MV-4-11 (cell line): ENCODE results near the gene ARRB2.
"Not testable (repeated sequence)": the region's sequence is repeated elsewhere in the genome, so short reads cannot be mapped to it uniquely, and the experiment has no call there.

Experiments
- DNase-seq: peaks from one replicate; lab custom pipeline; 2025; lab: John Stamatoyannopoulos, UW

The ARRB2 gene

DNA sequence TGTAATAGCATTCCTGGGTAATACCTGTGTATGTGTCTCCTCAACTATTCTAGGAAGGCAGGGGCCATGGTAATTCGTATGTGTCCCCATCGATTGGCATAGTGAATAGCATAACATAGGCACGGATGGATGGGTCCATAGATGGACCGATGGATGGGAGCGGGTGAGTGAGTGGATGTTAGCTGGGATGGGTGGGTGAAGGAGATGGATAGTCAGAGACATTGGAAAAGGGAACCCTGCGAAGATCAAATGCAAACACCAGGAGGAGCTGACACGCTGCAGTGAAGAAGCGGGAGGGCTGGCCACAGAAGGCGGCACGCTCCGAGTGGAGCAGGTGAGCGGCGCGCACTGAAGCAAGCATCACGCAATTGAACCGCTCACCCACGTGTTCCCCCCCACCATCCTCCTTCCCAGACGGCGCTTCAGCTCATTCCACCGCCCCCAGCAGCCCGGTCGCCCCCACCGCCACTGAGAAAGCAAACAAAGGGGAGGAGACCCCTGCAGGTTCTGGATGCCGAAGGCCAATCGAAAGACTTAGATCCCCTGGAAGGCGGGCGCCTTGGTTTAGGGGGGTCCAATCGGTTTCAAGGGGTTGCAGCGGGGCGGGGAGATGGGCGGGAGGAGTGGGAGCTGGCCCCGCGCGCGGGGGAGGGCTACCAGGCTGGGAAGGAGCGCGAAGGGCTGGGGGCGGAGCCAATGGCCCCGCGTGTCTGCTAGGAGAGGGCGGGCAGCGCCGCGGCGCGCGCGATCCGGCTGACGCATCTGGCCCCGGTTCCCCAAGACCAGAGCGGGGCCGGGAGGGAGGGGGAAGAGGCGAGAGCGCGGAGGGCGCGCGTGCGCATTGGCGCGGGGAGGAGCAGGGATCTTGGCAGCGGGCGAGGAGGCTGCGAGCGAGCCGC, at the start of gene ARRB2:
Gene ARRB2, plus strand, starts transcription at position 839 of the 899 bp plus-strand sequence. CDS start 90 bp downstream, outside the sequence.
- peak; percentile 96 for DNase-seq

DNA sequence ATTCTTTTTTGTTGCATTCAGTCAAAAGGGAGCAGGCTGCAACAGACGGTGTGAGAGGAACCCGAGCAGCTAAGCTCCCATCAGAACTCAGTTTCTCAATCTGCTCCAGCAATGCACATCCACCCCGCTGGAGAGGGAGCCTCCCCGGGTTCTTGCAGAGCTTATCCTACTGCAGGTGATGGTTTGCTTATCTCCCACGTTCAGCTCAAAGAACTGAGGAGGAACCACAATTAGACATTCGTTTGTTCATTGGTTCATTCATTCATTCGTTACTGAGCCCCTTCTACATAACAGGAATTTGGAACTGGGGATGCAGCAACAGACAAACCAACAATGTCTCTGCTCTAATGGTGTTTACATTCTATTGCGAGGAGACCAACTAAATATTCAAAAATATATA, 46.7 kb upstream of the ARRB2 start:
- DNase-seq: no peak

DNA sequence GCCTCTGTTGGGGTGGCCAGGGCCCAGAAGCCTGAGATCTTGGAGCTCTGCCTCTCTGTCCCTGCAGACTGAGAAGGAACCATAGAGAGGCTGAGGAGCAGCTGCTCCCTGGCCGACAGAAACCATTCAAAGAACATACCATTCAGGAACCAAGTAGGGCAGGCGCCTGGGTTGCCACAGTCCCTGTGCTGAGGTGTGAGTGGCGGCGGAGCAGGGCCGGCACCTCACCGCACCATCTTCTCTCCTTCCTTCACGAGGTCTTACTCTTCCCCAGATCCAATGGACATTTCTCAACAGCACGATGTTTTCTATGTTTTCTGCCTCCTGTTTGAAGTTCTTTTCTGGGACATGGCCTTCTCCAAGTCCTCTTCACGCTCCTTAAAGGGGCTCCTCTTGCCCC, 46.2 kb upstream of the ARRB2 start:
- DNase-seq: no peak

DNA sequence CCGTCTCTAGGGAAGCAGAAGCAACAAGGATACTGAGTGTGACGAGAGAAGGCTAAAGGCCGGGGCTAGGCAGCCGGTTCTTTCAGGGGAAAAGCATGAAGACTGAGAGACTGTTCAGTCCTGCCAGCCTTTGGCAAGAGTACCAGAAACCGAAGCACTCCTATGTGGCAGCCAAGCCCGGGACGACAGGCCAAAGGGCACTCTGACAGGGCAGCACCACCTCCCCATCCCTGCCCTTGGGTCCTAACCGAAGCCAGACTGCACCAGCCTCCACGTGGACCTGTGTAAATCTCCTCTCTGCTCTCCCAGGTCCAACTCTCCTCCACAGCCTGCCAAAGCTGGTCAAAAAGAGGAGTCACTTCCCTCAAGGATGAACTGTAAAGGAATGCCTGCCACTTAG, 45.4 kb upstream of the ARRB2 start:
- DNase-seq: no peak

GRCh38 chr17:4666296-4666695, 44.1 kb upstream of the ARRB2 start:
- DNase-seq: no peak

DNA sequence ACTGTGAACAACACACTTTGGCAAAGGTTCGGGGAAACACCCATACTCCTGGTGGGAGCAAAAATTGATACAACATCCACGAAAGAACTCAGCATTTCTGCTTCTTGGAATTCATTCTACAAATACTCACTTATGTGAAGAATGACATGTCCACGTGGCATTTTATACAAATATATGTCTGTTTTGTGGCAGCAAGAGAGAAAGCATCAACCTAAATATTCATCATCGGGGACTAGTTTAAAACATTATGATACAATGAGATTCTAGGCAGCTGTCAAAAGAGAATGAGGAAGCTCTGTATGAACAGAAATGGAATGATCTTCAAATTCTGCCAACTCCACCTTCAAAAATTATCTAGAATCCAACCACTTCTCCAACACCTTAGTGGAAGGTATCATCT, 43.3 kb upstream of the ARRB2 start:
- DNase-seq: no peak

DNA sequence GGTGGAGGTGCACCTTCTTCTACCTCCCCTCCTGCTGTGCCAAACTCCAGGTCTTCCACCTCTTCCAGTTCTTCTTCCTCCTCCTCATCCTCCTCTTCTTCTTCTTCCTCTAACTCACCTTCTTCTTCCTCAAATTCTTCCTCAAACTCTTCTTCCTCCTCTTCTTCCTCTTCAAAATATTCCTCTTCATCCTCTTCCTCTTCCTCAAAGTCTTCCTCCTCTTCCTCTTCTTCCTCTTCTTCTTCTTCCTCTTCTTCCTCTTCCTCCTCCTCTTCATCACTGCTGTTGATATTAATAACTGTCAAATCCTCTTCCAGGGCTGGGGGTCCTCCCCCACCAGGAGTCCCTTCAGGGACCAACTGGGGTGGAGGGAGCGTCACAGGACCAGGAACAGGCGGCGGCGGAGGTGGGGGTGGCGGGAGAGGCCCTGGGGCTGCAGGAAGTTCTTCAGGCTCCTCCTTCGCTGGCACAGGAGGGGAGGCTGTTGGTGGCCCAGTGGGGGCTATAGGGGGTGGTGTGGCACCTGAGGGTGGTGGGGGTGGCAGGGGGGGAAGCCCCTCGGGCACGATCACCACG, 38.3 kb upstream of the ARRB2 start:
- DNase-seq: no peak

- no peak for DNase-seq
Measured at GRCh38 chr17:4672751-4673150, 37.7 kb upstream of the ARRB2 start.

DNA sequence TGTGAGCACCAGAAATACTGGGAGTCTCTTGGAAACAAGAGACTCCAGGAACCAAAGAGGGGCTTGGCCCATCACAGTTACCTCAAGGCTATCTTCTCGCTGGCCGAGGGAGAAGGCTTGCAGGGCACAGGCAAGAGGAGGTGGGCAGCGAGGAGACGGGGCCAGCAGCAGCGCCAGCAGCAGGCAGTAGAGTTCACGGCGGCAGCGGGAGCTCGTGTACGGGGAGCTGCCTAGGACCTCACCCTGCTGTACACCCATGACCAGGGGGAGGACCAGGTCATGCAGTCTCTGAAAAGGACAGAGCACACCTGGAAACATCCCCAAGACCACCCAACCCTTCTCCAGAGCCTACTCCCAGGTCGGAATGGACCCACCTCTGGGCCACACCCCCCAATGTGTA, 37.3 kb upstream of the ARRB2 start:
- DNase-seq: no peak

DNA sequence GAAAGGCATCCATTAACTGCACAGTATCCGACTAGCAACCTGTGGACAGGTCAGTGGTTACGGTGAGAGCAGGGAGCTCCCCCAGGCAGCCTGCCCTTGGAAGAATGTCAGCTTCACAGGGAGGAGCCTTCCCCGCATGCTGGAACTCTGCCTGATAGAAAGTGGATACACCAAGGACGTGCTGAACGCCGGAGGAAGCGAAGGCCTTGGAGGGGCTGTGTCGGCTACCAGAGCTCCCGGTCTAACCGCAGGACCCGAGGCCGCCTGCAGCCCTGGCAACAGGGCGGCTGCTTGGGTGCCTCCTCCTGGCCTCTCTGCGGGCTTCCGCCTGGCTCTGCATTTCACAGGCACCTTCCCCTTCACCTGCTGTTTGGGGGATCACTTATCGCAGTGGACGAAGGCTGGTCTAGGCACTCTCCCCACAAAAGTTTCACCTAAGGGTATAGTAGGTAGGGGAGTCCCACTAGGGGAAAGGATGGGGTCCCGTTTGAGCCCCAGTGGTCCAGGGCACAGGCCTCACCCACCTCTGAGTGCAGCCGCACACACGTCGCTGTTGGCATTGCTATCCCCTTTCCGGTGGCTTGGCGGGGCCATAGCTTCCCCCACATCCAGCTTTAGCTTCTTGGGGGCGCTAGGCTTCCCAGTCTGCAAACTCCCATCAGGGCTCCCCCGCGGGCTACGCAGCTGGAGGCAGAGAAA, 36.3 kb upstream of the ARRB2 start:
- no peak for DNase-seq

DNA sequence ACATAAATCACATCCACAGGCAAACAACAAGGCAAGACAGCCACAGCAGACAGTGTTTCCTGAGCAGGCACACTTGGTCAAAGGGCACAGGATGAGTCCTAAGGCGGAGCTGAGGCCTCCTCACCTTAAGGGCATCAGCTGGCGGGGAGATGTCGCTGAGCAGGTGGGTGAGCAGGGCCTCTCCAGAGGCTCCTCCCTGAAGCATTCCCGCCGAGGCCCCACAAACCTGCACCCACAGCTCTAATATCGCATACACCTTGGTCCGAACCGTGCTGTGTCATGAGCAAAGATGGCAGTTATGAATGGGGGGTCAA, 35.8 kb upstream of the ARRB2 start:
- no peak for DNase-seq

- DNase-seq: no peak
Measured at GRCh38 chr17:4675791-4676190, 34.6 kb upstream of the ARRB2 start.

GRCh38 chr17:4676791-4677190, 33.6 kb upstream of the ARRB2 start:
- no peak for DNase-seq

DNA sequence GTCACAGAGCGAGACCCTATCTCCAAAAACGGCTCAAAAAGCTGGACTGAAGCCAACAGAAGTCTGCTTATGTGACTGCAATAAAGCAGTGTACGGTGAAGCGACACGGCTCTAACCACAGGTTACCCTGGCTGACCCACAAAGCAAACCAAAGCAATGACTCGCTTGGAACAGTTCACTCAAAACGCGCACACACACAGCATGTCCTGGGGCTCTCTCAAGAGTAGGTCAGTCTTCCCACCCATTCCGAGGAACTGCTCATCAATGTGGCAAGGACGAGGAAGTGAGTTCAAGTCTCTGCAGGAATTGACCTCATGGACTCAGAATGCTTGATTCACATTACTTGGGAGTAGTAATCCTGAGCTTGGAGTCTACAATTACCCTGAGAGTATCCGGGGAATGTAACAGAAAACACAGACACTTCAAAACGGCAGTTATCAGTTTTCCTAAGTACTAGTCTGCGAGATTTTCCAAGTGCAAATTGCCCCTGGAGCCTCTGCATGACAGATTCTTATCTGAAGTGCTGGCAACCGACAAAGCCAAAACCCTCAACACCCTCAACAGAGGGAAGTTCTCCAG, 31.9 kb upstream of the ARRB2 start:
- DNase-seq: peak; percentile 75

DNA sequence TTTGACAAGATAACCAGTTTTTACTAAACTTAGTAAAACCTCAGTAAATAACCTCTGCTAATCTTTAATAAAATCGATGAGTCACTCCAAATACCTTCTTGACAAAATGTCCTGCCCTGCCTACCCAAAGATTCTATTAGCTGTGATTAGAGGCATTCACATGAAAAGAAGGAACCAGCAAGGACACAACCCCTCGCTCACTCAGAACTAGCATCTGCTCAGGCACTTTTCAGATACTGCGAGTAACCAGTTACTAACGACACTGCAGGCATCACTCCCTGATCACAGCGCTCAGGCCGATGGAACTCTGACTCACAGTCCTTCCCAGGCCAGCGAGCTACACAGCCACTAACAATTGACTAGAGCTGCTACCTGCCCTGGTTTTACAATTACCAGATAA, 30.8 kb upstream of the ARRB2 start:
- no peak for DNase-seq

GRCh38 chr17:4683739-4684138, 26.7 kb upstream of the ARRB2 start:
- not testable (repeated sequence) for DNase-seq

- DNase-seq: not testable (repeated sequence)
Measured at GRCh38 chr17:4689872-4690271, 20.6 kb upstream of the ARRB2 start.

GRCh38 chr17:4690745-4691144, 19.7 kb upstream of the ARRB2 start:
- DNase-seq: no peak

DNA sequence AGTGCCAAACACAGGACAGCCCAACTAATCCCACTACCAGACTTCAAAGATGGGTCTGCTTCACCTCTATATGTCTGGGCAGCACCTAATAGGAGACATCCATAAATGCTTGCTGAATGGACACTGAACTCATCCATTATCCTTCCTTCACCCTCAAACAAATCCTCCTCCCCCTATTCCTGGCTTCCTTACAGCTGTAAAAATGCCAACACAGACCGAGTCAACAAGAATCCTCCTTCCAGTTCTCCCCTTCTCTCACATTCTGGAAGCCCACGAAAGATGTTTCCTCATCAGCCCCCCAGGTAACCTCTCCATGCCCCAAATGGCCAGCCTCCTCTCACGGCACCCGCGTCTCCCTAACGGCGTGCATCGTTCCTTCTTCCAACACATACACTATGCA, 18.7 kb upstream of the ARRB2 start:
- no peak for DNase-seq

- DNase-seq: no peak
Measured at GRCh38 chr17:4693416-4693815, 17.0 kb upstream of the ARRB2 start.

DNA sequence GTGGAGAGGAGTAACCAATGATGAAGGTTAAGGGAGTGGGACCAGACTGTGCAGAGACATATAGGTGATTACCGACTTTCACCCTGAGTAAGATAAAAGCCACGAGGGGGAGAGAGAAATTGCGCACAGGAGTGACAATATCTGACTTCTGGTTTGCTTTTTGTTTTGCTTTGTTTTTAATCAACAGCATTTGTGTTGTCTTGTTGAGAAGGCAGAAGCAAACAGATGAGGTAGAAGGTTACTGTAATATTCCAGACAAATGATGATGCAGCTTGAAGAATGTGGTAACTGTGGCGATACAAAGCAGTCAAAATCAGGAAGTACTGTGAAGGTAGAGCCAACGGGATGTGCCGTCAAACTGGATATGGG, 14.0 kb upstream of the ARRB2 start:
- peak; percentile 54 for DNase-seq

DNA sequence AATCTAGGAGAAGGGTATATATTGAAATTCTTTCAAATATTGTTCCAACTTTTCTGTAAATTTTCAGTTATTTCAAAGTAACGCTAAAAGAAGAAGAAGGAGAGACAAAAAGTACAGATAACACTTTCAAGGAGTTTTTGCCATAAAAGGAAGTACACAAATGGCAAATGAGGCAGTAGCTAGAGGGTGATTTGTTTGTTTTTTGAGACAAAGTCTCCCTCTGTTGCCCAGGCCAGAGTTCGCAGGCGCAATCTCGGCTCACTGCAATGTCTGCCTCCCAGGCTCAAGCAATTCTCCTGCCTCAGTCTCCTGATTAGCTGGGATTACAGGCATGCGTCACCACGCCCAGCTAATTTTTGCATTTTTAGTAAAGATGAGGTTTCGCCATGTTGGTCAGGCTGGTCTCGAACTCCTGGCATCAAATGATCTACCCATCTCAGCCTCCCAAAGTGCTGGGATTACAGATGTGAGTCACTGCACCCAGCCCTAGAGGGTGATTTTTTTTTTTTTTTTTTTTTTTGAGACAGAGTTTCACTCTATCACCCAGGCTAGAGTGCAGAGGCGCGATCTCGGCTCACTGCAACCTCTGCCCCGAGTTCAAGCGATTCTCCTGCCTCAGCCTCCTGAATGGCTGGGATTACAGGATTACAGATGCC, 10.9 kb upstream of the ARRB2 start:
- peak; percentile 35 for DNase-seq
